Measurements from ENCODE around the gene HMGB3.

GRCh38 chrX:150982788-150983520 lies at the start of gene HMGB3:
- TF ChIP-seq POLR2A (IDR thresholded peaks at IDR 0.05) (no peak), CTCF (IDR thresholded peaks at IDR 0.05) (no peak)

Data from lower leg skin (tissue), 3 donors.